A673 (cell line): Measurements from ENCODE around the gene HDAC10. TPM values are rescaled to one million over a fixed set of nuclear protein-coding genes. Genes with fewer than 3 reads are reported as not detected.

Experiments
- BruUV-seq: library from RNA; stranded (reverse); fragments of 400-500 nt; replicated peaks from 2 replicates; lab custom pipeline; 2021; lab: Mats Ljungman, UMichigan
- CTCF ChIA-PET: fragments of 300-600 bp; sonication (Branson Sonifier 250); formaldehyde crosslinking; loops from one replicate; lab custom pipeline; 2022; ENCODE audit warnings: antibody characterized with exemption; lab: Charles Lee
- POLR2A ChIA-PET: fragments of 300-600 bp; sonication (Branson Sonifier 250); formaldehyde crosslinking; loops from one replicate; lab custom pipeline; 2022; ENCODE audit warnings: antibody characterized with exemption; ENCODE audit not compliant: low non-redundant PET; lab: Charles Lee
- DNase-seq: peaks from one replicate; pipeline ENCODE4 v3.0.0-alpha.2; 2015; ENCODE audit warnings: low spot score
- H3K27ac ChIP-seq: fragments of 200-600 bp; sonication (generic); 2 replicates; pipeline ENCODE4 v1.5.1; 2016; ENCODE audit warnings: mixed run types, low read depth, mild to moderate bottlenecking, mixed read lengths, antibody characterized with exemption, low read length; ENCODE audit not compliant: poor library complexity, severe bottlenecking
- H3K27me3 ChIP-seq: fragments of 200-600 bp; sonication (generic); replicated peaks from 2 replicates; pipeline ENCODE4 v1.6.1; 2017; ENCODE audit warnings: mixed run types, low read depth, mild to moderate bottlenecking, mixed read lengths, antibody characterized with exemption, low read length; ENCODE audit not compliant: insufficient read depth, poor library complexity
- H3K36me3 ChIP-seq: fragments of 200-600 bp; sonication (generic); 2 replicates; pipeline ENCODE4 v1.6.1; 2016; ENCODE audit warnings: mixed run types, mild to moderate bottlenecking, mixed read lengths, antibody characterized with exemption, low read length; ENCODE audit not compliant: insufficient read depth, poor library complexity, severe bottlenecking
- H3K4me1 ChIP-seq: fragments of 200-600 bp; sonication (generic); 2 replicates; pipeline ENCODE4 v1.6.1; 2017; ENCODE audit warnings: mixed run types, mild to moderate bottlenecking, mixed read lengths, antibody characterized with exemption, low read length; ENCODE audit not compliant: insufficient read depth, poor library complexity, severe bottlenecking
- H3K4me3 ChIP-seq: fragments of 200-600 bp; sonication (generic); 2 replicates; pipeline ENCODE4 v1.5.1; 2016; ENCODE audit warnings: low read depth, mixed run types, mild to moderate bottlenecking, mixed read lengths, low read length; ENCODE audit not compliant: poor library complexity, severe bottlenecking
- H3K9me3 ChIP-seq: fragments of 200-600 bp; sonication (generic); 2 replicates; pipeline ENCODE4 v1.6.1; 2016; ENCODE audit warnings: mixed run types, low read depth, mild to moderate bottlenecking, mixed read lengths, antibody characterized with exemption, low read length; ENCODE audit not compliant: poor library complexity, severe bottlenecking
- CTCF ChIP-seq: fragments of 300-800, 200-600 bp; sonication (generic); conservative IDR thresholded peaks from 2 replicates; pipeline ENCODE4 v1.5.1; 2017; ENCODE audit warnings: low read depth, mild to moderate bottlenecking, antibody characterized with exemption, low read length, moderate library complexity, mixed read lengths
- EZH2 ChIP-seq: fragments of 200-600 bp; sonication (generic); IDR thresholded peaks from 2 replicates; pipeline ENCODE4 v1.6.1; 2017; ENCODE audit warnings: borderline replicate concordance, low read depth, mild to moderate bottlenecking, mixed read lengths, antibody characterized with exemption, low read length; ENCODE audit not compliant: poor library complexity, severe bottlenecking
- intact Hi-C: fragments of 100-400 bp; cut with micrococcal nuclease; formaldehyde crosslinking; loops from one replicate; pipeline ENCODE4 v1.10.0; 2022; ENCODE audit not compliant: unreplicated experiment
- total RNA-seq: library from RNA; stranded (reverse); gene quantifications from 2 replicates; pipeline ENCODE4 v1.2.3, GENCODE V29; 2021

Gene HDAC10
- total RNA-seq, 1 experiment from 2014 or later: 38.6 TPM

GRCh38 chr22:50199829-50200460 lies 51.1 kb downstream of the HDAC10 start:
- Histone ChIP-seq H3K9me3 (peaks cover 5% of the 10 kb centered on the region), H3K4me3 (peak overlapping the region; percentile 78), H3K27me3 (no peaks in the 10 kb centered on the region), H3K27ac (peak overlapping the region; percentile 82), H3K36me3 (peaks cover 37% of the 10 kb centered on the region), H3K4me1 (peaks cover 10% of the 10 kb centered on the region)
- peak; percentile 32 for DNase-seq
- intact Hi-C loops: no loop called here
- ChIA-PET CTCF (no interaction called here), POLR2A (no interaction called here)
- no peak for TF ChIP-seq EZH2
- no peak for TF ChIP-seq CTCF
- no TSS peak for BruUV-seq

GRCh38 chr22:50199251-50199721 lies 51.8 kb downstream of the HDAC10 start:
- Histone ChIP-seq H3K4me3 (no peak overlapping the region), H3K9me3 (peaks cover 5% of the 10 kb centered on the region), H3K36me3 (peaks cover 44% of the 10 kb centered on the region), H3K27ac (no peak overlapping the region), H3K27me3 (no peaks in the 10 kb centered on the region), H3K4me1 (peaks cover 10% of the 10 kb centered on the region)
- intact Hi-C loops: no loop called here
- ChIA-PET CTCF (no interaction called here), POLR2A (no interaction called here)
- BruUV-seq: no TSS peak
- TF ChIP-seq EZH2: no peak
- no peak for TF ChIP-seq CTCF
- no peak for DNase-seq

- ChIA-PET POLR2A (interaction anchor here (0.6 kb wide), 1 partner anchor 116 kb away, joined by 4 read pairs; no protein-coding TSS in a partner anchor), CTCF (no interaction called here)
- Histone ChIP-seq H3K4me3 (no peak overlapping the region), H3K9me3 (peaks cover 5% of the 10 kb centered on the region), H3K4me1 (peaks cover 10% of the 10 kb centered on the region), H3K36me3 (peaks cover 49% of the 10 kb centered on the region), H3K27me3 (no peaks in the 10 kb centered on the region), H3K27ac (no peak overlapping the region)
- no TSS peak for BruUV-seq
- intact Hi-C loops: no loop called here
- no peak for TF ChIP-seq CTCF
- no peak for DNase-seq
These were observed 52.4 kb downstream of the HDAC10 start for GRCh38 chr22:50198624-50199017.
